Measurements from ENCODE around the gene MYCN.

The MYCN gene

DNA sequence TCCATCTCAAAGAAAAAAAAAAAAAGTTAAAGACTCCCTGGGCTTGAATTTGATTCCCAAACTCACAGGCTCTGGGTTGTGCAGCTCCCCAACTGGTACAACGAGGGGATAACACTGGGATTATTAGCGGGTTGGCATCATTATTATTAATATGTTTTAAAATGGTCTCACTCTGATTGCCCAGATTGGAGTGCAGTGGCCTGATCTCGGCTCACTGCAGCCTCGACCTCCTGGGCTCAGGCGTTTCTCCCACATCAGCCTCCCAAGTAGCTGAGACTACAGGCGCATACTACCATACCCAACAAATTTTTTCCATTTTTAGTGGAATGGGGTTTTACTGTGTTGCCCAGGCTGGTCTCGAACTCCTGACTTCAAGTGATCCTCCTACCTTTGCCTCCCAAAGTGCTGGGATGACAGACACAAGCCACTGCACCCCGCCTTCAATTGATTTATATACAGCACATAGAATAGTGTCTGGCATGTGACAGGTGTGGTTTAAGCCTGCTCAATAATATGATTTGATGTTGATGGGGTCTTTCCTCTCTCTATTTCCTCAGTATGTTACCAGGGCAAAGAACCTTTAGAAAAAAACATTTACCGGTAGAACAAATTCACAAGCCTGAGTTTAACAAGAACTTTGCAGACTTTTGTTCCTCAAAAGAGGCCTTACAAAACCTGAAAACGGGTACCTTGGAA is 12.2 kb downstream of the MYCN start:
- TF ChIP-seq, protein P1, sequence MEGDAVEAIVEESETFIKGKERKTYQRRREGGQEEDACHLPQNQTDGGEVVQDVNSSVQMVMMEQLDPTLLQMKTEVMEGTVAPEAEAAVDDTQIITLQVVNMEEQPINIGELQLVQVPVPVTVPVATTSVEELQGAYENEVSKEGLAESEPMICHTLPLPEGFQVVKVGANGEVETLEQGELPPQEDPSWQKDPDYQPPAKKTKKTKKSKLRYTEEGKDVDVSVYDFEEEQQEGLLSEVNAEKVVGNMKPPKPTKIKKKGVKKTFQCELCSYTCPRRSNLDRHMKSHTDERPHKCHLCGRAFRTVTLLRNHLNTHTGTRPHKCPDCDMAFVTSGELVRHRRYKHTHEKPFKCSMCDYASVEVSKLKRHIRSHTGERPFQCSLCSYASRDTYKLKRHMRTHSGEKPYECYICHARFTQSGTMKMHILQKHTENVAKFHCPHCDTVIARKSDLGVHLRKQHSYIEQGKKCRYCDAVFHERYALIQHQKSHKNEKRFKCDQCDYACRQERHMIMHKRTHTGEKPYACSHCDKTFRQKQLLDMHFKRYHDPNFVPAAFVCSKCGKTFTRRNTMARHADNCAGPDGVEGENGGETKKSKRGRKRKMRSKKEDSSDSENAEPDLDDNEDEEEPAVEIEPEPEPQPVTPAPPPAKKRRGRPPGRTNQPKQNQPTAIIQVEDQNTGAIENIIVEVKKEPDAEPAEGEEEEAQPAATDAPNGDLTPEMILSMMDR (IDR thresholded peaks at IDR 0.05; ENCODE audit: borderline replicate concordance, insufficient read depth, low read depth, low read length): no peak
- no peak overlapping the region for H3K4me3 ChIP-seq (ENCODE audit: low read depth, low read length)

DNA sequence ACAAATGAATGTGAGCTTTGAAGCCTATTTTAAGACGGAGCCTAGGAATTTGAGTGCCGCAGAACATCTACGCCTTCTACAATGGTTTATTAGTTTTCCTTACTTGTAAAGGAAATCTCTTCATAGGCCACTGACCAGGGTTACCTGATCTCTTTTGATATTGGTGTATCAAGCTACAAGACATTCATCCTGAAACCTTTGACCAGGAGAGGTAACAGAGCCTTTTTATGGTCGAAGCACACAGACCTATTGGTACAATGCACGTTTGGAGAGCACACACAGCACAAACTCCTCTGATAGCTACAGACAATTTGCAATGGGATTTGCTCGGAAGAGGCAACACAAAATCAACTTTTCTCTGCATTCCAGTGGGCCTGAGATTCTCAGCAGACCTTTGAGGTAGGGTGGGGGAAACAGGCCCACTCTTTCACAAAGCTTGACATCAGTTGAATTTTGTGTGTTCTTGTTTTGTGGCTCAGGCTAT is 12.8 kb downstream of the MYCN start:
- H3K4me3 ChIP-seq (ENCODE audit: low read depth, low read length): no peak overlapping the region
- TF ChIP-seq, protein P1 (IDR thresholded peaks at IDR 0.05; ENCODE audit: borderline replicate concordance, insufficient read depth, low read depth, low read length): no peak

DNA sequence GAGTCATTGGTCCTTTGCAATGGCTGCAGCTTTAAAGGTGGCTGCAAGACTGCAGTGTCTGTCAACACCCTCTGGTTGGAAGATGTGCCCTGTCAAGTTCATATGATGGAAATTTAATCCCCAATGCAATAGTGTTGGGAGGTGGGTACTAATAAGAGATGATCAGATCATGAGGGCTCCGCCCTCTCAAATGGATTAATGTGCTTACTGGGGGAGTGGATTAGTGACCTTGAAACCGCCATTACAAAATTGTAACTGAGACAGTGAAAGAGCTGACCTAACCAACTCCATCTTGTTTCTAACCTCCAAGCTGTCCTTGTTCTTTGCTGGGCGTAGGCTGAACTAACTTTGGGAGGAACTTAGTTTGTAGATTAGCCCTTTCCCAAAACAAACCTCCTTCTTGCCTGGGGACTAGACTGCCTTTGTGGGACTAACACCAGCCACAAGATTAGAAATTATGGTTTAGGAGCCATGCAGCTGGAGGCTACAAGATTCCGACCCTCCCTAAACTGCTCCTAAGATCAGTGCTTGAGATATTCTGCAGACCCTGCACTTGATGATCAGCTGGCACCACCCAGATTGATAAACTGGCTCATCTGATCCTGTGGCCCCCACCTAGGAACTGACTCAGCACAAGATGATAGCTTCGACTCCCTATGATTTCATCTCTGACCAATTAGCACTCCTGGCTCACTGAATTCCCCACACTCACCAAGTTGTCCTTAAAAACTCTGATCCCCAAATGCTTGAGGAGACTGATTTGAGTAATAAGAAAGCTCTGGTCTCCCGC is 13.7 kb downstream of the MYCN start:
- no peak overlapping the region for H3K4me3 ChIP-seq (ENCODE audit: low read depth, low read length)
- TF ChIP-seq, protein P1 (IDR thresholded peaks at IDR 0.05; ENCODE audit: borderline replicate concordance, insufficient read depth, low read depth, low read length): no peak

DNA sequence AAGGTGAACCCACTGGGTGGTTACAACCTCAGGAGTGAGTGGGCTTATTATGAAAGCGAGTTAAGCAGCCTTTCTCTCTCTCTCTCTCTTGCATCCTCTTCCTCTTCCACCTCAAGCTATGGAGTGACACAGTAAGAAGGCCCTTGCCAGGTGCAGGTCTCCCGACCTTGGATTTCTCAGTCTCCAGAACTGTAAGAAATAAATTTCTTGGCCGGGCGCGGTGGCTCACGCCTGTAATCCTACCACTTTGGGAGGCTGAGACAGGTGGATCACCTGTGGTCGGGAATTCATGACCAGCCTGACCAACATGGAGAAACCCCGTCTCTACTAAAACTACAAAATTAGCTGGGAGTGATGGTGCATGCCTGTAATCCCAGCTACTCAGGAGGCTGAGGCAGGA is 14.4 kb downstream of the MYCN start:
- no peak overlapping the region for H3K4me3 ChIP-seq (ENCODE audit: low read depth, low read length)
- TF ChIP-seq, protein P1 (IDR thresholded peaks at IDR 0.05; ENCODE audit: borderline replicate concordance, insufficient read depth, low read depth, low read length): no peak

DNA sequence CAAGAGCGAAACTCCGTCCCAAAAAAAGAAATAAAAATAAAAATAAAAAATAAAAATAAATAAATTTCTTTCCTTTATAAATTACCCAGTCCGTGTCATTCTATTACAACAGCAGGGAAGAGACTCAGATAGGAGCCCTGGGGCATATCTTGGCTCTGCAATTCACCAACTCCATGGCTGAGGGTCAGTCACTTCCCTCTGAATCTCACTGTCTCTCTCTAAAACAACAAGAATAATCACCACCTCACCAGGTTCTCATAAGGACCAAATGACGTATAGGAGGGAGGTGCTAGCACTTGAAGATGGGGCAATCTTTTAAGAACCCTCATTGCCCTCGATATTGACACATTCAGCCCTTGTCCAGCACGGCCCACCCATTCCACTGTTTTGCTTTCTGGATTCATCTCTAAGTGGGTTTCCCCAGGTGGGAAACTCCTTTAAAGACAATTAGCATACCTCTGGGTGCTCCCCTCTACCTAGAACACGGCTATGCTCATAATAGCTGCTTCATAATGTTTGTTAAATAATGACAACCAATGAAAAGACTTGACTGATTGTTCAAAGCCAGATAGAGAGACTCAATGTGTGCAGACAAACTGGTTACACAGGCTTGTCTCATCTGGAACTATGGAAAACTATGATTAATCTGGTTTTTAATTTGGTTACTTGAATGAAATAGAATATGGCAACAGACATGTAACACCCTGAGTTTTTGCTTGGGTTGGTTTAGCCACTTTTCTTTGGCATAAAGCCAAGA is 15.1 kb downstream of the MYCN start:
- TF ChIP-seq, protein P1 (IDR thresholded peaks at IDR 0.05; ENCODE audit: borderline replicate concordance, insufficient read depth, low read depth, low read length): no peak
- no peak overlapping the region for H3K4me3 ChIP-seq (ENCODE audit: low read depth, low read length)

DNA sequence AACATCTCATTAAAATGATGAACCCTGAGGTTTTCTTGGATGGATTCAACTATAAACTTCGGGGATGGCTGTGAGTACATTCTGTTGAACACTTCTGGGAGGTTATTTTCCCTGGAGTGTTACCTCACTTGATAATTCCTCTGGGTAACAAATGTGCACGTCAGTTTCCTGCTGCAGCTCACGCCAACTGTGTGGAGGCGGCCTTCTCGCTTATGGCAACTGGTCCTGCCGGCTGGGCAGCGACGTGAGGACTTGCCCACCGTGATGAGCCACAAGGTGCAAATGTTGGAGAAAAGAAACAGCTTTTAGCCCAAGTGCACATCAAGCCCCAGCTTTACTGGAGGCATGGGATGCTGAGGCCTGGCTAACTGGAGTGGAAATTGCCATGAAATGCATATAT is 15.9 kb downstream of the MYCN start:
- no peak overlapping the region for H3K4me3 ChIP-seq (ENCODE audit: low read depth, low read length)
- TF ChIP-seq, protein P1 (IDR thresholded peaks at IDR 0.05; ENCODE audit: borderline replicate concordance, insufficient read depth, low read depth, low read length): no peak
